ENCODE measurements around the gene CASTOR2. TPM values are rescaled to one million over a fixed set of nuclear protein-coding genes. Genes with fewer than 3 reads are reported as not detected.
A peak's percentile ranks its signal among the peaks of the same experiment; 100 is the strongest.
"Not testable (repeated sequence)": the region's sequence is repeated elsewhere in the genome, so short reads cannot be mapped to it uniquely, and the experiment has no call there.

The CASTOR2 gene
- total RNA-seq, 1 experiment from 2014 or later = 1.2 TPM

- DNase-seq = peak; percentile 11
- H3K9me3 ChIP-seq, H3K36me3 ChIP-seq, H3K27me3 ChIP-seq: not testable (repeated sequence)
- peak overlapping the region; percentile 71 for H3K4me3 ChIP-seq
Observed at GRCh38 chr7:75074262-75074641, 109.7 kb downstream of the CASTOR2 start.

Other genes with a start within 250 kb of the CASTOR2 start
- gene NCF1, start 190.7 kb upstream of the CASTOR2 start, total RNA-seq (2014; rRNA removed; shearing (Covaris generic); ENCODE audit: low replicate concordance) = not detected in 2 replicates
- 0.72 and 0.74 TPM in 2 replicates for gene GTF2IRD2, start 113.1 kb upstream of the CASTOR2 start, total RNA-seq (2014; rRNA removed; shearing (Covaris generic); ENCODE audit: low replicate concordance)
- 50.2 and 60.8 TPM in 2 replicates for gene RCC1L, start 109.1 kb downstream of the CASTOR2 start, total RNA-seq (2014; rRNA removed; shearing (Covaris generic); ENCODE audit: low replicate concordance)
- 1.6 and 11.2 TPM in 2 replicates for gene GTF2IRD2B, start 127.9 kb downstream of the CASTOR2 start, total RNA-seq (2014; rRNA removed; shearing (Covaris generic); ENCODE audit: low replicate concordance)

Data from MG63 (cell line).